Measurements from ENCODE around the gene CYBC1.

GRCh38 chr17:82440469-82440981, 10.0 kb downstream of the CYBC1 start:
- TF ChIP-seq CTCF (IDR thresholded peaks at IDR 0.05) = no peak
- TF ChIP-seq EZH2 (IDR thresholded peaks at IDR 0.05; ENCODE audit: borderline replicate concordance, insufficient read depth, low read depth, low read length, poor library complexity, severe bottlenecking) = no peak

Data from B cell (primary cell).